GM18868 (cell line): Measurements from ENCODE around the gene ZC3H12D.
"Not testable (repeated sequence)": the region's sequence is repeated elsewhere in the genome, so short reads cannot be mapped to it uniquely, and the experiment has no call there.

Experiments
- ATAC-seq: cut with Tn5 transposase; IDR thresholded peaks from one replicate; pipeline ENCODE4 v1.9.1; 2021; ENCODE audit warnings: mild to moderate bottlenecking, moderate library complexity; ENCODE audit not compliant: unreplicated experiment

Gene ZC3H12D

DNA sequence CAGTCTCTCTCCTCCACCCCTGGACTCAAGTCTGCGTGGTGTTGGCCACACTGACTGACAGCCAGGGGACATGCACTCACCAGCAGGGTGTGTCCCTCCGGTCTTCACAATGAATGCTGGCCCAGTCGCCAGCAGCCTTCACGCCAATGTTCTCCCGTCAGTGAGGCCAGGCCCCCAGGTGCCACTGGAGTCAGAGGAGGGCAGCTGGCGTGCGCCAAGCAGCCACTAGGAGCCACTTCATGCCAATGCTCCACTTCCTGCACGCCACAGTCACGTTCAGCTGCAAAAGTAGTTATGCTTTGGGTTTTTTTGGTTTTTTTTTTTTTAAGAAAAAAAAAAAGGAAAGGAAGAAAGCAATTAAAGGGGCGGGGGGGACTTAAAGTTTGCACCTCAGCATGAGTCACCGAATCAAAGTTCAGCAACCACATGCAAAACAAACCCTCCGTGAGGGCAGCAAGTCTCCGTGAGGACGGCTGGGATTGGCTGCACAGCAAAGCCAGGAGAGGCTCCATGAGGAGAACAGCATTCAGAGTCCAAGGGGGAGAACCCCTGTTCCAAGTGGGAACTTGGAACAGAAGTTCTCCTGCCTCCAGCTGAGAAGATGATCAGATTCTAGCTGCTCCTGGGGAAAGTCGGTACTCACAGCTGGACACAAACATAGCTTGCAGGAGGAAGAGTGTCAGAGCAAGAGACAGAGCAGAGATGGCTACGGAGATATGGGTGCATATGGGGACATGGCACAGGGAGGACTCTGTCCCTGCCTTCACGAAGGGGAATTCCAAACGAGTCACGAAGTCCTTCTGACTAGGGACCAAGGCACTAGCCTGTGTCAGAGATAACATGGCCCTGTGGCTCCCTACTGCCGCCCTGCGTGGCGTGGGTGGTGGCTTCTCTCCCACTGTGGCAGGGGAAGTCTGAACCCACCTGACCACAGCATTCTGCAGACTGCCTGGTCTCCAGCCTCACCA, at the start of gene ZC3H12D:
TSS of gene ZC3H12D (minus strand) at position 282 of the 968 bp plus-strand sequence. CDS start 10,471 bp downstream, outside the sequence.
- ATAC-seq, result peak; percentile 45

DNA sequence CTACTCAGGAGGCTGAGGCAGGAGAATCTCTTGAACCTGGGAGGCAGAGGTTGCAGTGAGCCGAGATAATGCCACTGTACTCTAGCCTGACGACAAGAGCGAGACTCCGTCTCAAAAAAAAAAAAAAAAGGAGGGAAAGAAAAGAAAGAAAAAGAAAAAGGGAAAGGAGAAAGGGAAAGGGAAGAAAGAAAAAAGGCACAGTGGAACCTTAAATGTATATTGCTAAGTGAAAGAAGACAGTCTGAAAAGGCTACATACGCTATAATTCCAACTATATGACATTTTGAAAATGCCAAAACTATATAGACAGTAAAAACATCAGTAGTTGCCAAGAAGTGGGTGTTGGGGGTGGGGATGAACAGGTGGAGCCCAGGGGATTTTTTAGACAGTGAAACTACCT, 44.8 kb upstream of the ZC3H12D start:
- no peak for ATAC-seq

DNA sequence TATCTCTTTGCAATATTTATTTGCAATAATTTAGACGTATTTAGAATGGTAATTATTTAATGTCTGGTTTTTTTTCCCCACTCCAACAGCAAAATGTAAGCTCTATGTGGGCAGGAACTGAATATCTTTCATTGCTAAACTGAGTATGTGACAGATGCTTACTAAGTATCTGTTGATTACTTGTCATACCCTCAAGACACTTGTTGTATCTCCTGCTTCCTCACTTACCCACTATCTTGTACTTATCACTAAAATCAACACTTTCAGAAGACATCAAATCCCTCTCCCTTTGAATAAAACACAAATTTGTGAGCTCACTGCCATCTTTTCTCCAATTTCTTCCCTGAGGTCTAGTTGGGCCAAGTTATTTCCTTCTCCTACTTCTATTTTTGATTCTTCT, 30.7 kb upstream of the ZC3H12D start:
- no peak for ATAC-seq

DNA sequence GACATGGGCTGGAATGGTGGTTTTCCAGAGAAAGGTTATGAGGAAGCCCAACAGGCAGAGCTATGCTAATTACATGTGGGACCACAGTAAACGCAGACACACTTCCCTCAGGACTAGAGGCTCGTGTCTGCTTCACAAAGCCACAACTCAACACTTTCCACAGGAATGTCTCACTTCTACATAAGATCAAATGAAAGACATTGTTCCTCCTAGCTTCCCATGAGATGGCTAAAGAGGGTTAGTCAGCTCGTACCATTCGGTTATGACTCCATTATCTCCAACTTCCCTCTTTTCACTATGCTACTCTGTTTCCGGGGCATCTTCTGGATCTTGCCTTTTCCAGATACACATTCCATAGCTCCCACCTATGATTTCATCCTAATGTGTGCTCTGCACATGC, 29.1 kb upstream of the ZC3H12D start:
- no peak for ATAC-seq

DNA sequence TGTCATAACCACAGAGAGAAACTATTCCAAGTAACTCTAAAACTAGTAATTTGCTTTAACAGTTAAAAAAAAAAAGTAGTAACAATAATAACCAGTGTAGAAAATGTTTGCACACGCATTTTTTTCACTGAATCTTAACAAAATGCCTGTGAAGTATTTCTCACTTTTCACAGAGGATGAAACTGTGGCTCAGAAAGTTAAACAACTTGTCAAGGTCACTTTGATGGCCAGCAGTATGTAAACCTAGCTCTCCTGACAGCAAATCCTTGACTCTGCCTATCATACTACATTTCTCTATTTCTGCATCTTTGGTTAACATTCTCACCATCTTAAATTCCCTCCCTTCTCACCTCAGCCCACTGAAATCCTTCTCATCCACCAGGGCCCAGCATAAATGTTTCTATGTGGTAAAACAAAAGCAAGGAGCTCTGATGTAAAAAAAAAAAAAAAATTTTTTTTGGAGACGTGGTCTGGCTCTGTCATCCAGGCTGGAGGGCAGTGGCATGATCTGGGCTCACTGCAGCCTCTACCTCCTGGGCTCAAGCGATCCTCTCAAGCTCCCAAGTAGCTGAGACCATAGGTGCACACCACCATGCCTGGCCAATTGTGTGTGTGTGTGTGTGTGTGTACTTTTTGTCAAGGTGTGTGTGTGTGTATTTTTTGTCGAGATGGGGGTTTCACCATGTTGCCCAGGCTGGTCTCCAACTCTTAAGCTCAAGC, 26.1 kb upstream of the ZC3H12D start:
- ATAC-seq, result no peak

DNA sequence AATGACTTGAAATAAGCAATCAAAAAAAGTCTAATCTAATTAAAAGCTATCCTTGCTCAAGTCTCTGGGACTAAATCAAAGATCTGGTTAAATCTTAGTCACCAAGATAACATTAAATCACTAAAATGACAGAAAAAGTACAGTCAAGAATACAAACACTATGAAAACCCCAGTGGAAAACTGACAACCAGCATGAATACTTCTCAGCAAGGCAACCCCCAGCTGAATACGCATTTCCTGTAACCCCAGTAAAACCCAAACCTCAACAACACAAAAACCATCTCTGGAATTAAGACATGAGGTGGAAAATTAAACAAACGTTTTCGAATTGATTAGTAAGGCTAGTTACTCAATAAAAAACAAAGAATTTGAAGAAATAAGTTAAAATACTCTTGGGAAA, 23.7 kb upstream of the ZC3H12D start:
- ATAC-seq, result no peak

DNA sequence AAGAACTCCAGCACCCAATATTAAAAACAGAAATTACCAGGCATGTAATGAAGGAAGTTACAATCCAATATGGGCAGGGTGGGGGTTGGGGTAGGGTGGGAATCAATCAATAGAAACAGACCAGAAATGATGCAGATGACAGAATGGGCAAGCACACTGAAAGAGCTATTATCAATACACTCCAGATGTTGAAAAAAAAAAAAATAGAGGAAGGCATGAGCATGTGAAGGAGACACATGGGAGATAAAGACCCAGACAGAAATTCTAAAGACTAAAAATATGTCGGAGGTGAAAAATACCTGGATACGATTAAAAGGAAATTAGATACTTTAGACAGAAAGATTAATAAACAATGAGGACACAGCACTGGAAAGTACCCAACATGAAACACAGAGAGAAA, 19.1 kb upstream of the ZC3H12D start:
- no peak for ATAC-seq

DNA sequence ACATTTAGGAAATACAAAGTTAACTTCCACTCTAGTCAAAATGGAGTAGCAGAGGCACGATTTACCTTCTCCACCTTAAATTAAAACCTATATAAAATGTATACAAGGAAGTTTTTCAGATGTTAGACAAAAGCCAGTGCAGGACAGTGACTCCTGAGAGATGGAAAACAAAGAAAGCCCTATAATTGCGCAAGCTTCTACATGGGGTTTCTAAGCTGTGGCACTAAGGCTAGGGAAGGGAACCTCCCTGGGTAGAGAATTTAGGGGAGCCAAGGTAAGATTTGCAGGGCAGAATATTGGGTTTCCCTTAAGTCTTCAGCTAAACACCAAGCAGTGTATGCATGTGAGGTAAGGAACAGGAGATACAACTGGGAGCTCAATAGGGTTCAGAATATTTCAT, 18.5 kb upstream of the ZC3H12D start:
- ATAC-seq, result no peak

DNA sequence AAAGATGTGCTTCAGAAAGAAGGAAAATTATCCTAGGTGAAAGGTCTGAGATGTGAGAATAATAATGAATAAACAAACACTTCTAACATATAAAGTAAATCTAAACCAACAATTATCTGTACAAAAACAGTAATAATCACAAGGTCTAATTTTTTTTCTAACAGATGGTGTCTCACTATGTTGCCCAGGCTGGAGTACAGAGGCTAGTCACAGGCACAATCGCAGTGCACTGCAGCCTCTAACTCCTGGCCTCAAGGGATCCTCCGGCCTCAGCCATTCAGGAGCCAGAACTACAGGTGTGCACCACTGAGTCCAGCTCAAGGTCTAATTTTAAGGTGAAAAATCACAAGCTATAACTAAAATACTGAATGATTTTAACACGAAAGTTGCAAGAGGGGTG, 17.0 kb upstream of the ZC3H12D start:
- no peak for ATAC-seq

DNA sequence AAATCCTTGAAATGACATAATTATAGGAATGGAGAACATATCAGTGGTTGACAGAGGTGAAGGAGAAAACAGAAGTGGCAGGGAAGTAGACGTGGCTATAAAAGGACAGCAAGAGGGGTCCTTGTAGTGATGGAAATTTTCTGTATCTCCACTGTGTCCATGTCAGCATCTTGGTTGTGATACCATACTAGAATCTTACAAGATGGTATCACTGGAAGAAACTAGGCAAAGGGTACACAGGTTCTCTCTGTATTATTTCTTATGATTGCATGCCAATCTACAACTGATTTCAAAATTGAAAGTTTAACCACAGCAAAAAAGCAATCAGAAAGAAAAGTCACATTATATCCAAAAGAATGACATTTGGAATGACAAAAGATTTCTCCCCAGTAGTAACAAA, 16.4 kb upstream of the ZC3H12D start:
- ATAC-seq, result no peak

DNA sequence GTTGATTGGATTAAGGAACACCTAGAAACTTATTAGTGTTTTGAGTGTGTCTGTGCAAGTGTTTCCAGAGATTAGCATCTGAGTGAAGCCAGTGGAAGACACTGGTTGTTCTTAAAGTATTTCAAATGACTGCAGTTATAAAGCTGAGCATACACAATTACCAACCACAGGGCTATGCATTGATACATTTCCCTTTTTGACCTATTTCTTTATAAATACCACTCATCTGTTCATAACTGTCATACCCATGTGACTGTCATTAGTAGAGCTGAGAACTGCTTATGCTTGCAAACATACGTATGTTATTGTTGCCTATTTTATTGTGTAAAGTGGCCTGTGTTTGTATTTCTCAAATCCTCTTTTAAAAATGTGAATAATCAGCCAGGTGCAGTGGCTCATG, 15.3 kb upstream of the ZC3H12D start:
- ATAC-seq, result no peak

DNA sequence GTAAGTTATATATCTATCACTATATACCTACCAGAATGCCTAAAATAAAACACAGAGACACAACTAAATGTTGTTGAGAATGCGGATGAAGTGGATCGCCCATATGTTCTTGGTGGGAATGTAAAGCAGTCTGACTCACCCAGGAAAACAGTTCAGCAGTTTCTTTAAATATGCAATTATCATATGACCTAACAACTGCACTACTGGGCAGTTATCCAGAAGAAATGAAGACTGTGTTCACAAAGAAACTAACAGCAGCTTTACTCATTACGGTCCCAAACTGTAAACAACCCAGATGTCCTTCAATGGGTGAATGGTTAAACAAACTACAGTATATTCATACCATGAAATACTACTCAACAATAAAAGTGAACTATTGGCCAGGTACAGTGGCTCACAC, 14.3 kb upstream of the ZC3H12D start:
- no peak for ATAC-seq

DNA sequence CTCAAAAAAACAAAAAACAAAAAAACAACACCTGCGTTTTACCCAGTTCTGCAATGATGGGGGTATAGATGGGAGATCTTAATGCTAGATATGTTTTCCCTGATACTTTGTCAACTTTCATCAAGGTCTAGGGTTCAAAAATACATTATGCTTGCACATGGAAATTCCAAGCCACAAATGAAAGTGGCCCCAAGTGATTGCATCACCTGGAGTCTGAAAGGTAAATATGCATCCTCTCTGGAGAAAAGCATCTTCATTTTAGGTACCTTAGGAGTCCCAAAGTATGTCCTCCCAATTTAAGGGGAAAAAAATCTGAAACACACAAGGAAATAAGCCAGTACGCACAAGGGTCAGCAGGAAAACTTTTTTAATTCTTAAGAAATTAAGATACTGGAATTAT, 12.6 kb upstream of the ZC3H12D start:
- no peak for ATAC-seq

DNA sequence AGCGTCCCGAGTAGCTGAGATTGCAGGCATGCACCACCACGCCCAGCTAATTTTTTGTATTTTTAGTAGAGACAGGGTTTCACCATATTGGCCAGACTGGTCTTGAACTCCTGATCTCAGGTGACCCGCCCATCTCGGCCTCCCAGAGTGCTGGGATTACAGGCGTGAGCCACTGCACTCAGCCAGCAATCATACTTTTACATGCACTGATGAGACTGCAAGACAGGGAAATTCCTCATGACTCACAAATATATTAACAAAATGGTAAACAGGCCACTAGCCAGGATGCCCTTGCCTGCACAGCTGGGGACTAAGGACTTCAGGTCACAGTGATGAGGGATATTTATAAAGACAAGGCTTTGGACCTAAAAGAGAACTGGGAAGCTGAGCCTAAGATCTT, 11.8 kb upstream of the ZC3H12D start:
- ATAC-seq, result peak; percentile 57

DNA sequence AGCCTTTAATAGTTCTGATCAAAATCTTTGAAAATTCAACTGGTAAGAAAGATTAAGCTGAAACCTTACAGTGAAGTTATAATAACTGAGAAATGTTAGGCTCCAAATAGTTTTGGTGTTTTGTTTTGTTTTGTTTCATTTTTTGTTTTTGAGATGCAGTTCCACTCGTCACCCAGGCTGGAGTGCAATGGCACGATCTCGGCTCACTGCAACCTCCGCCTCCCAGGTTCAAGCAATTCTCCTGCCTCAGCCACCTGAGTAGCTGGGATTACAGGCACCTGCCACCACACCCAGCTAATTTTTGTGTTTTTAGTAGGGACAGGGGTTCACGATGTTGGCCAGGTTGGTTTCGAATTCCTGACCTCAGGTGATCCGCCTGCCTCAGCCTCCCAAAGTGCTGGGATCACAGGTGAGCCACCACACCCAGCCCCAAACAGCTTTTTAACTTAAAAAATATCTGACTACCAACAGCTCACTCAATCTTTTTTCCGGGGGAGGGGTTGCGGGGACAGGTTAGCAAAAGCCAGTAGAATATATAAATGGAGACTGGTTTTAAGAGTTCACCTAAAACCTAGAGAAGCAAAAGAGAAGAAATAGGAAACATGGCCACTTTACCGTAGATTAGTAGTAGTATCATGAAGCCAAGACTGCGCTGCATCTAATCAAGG, 10.7 kb upstream of the ZC3H12D start:
- not testable (repeated sequence) for ATAC-seq

DNA sequence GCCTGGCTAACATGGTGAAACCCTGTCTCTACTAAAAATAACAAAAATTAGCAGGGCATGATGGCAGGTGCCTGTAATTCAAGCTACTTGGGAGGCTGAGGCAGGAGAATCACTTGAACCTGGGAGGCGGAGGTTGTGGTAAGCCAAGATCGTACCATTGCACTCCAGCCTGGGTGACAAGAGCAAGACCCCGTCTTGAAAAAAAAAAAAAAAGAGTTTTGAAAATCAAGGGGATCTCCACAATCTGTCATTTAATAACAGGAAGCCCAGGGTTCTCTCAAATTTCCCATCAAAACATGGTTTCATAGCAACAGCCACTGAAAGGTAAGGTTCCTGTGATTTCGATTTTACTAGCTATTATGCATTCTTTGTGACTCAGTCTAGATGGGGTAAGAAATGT, 10.0 kb upstream of the ZC3H12D start:
- peak; percentile 76 for ATAC-seq

DNA sequence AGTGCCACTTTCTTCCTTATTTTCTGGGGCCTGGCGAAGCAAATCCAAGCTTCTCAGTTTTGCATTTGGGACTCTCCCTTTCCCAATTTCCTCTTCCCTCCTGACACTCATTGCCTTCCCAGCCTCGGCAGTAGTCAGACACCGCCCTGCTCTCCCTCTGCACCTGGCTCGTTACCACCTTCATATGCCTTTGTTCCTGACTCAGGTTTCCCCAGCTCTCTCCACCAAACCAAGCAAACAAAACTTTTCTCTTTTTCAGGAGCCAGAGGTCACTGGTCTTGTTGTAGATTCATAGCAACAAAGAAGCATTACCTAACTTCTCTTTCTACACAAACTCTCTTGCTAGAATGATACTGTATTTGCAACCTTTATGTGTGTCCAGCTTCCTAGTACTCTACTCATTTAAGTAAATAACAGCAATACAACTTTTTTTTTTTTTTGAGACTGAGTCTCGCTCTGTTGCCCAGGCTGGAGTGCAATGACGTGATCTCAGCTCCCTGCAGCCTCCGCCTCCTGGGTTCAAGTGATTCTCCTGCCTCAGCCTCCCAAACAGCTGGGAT, 9.0 kb upstream of the ZC3H12D start:
- ATAC-seq, result no peak

DNA sequence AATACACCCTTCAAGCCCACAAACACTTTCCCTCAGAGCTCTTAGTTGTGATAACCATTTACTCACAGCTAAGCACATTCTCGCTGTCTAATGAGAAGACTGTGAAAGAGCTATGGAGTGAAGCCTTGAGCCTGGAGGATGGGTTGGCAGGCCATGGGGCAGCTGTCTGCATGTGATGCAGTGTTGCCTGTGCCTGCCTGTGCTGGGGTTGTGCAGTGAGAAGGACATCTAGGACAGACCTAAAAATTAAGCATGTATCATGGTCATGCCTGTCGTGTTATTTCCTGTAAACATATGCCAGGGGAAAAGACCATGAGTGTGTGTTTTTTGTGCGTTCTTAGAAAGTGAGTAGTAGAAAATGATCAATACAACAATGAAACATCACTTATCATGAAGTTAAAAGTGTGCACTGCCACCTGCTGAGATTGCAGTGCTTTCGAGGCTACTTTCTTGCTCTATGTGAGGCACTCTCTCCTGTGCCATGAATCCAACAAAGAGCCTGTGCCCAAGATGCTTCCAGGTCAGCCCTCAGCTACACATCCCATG, 8.1 kb upstream of the ZC3H12D start:
- ATAC-seq, result no peak

DNA sequence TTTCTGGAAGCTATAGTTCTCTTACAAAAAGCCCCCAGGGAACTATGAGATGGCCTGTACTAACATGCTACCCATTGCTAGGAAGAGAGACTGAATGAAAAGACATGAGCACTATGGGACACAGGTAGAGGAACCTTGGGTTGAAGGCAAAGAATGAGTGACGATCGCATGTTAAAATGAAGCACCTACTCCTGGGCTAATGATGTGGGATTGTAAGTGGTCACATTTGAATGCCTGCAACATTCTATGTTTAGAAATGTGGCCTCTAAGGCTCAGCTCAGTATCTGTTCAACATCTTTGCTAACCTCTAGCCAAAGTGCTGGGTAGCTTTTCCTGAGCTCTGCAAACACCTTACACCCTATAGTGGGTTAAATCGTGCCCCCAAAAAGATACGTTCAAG, 5.2 kb upstream of the ZC3H12D start:
- ATAC-seq, result peak; percentile 27

DNA sequence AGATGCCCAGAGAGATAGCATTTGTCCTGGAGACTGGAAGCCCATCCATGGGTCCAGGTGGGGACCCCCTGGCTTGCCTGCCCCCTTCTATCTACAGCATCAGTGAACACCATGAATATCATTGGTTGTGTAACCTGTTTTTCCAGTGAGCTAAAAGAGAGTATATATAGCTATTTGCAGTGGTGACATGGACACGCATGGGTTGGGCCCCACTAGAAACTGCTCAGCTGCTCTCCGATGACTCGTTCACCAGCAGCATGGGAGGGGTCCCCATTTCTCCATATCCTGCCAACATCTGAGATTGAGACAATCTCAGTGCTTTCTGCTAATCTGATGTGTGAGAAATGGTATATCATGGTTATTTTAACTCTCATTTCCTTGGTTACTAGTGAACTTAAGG, 4.0 kb upstream of the ZC3H12D start:
- no peak for ATAC-seq

DNA sequence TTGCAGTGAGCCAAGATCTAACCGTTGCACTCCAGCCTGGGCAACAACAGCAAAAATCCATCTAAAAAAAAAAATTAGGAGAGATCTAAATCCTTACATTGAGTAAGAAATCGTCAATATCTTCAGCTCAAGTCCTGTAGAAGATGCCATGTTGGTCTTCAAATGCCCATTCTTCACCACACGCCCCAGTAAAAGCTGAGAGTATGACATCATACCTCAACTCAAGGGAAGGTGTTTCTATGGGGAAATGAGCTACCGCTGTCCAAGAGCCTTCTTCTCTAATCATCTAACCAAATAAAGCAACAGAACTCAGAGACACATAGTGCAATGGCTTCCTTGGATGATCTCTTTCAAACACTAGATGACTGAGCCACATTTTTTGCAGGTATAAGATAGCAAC, 2.5 kb upstream of the ZC3H12D start:
- ATAC-seq, result no peak
